Activated T-cell treated with anti-CD3 and anti-CD28 coated beads, Interleukin-2, amount 50 U/mL, for 72 hours (primary cell): ENCODE measurements around the gene KCNG1. TPM values are rescaled to one million over a fixed set of nuclear protein-coding genes. Genes with fewer than 3 reads are reported as not detected.

ENCODE experiments used
- ATAC-seq, 2 donors: fragments of 150-1000 bp; cut with Tn5 transposase; replicated peaks in 1 of 2; 2 replicates each; pipeline ENCODE4 v1.10.0; 2021; ENCODE audit warnings: moderate library complexity in 2 of 2, mild to moderate bottlenecking in 1 of 2
- DNase-seq, 2 donors: peaks; one replicate each; pipeline ENCODE4 v3.0.0; 2021 to 2022; ENCODE audit warnings: mixed read lengths in 1 of 2
- H3K27ac Mint-ChIP-seq: one replicate; pipeline ENCODE4 v1.8.0; 2022; ENCODE audit warnings: mild to moderate bottlenecking, moderate library complexity, mixed read lengths
- H3K27me3 Mint-ChIP-seq: one replicate; pipeline ENCODE4 v1.8.0; 2022; ENCODE audit warnings: low read depth, mixed read lengths
- H3K36me3 Mint-ChIP-seq, 2 donors: one replicate each; pipeline ENCODE4 v1.8.0; 2022; ENCODE audit warnings: mixed read lengths in 2 of 2, mild to moderate bottlenecking in 1 of 2; ENCODE audit not compliant: insufficient read depth in 2 of 2
- H3K4me1 Mint-ChIP-seq: one replicate; pipeline ENCODE4 v1.8.0; 2022; ENCODE audit warnings: low read depth, mixed read lengths
- H3K4me3 Mint-ChIP-seq, 2 donors: one replicate each; pipeline ENCODE4 v1.8.0; 2022; ENCODE audit warnings: mild to moderate bottlenecking in 2 of 2, mixed read lengths in 2 of 2, moderate library complexity in 2 of 2
- H3K9me3 Mint-ChIP-seq, 2 donors: one replicate each; pipeline ENCODE4 v1.8.0; 2022; ENCODE audit warnings: mixed read lengths in 2 of 2
- total RNA-seq, 2 donors: library from RNA; stranded (reverse); gene quantifications; one replicate each; pipeline ENCODE4 v1.2.3, GENCODE V29; 2022

Gene KCNG1
- total RNA-seq, result 1 to 10 TPM; 1.6 to 4.0 TPM

GRCh38 chr20:51022803-51023616, at the start of gene KCNG1:
KCNG1 (minus strand) TSS chr20:51023107; CDS start chr20:51010338, 12,769 bp downstream.
- ATAC-seq (peak; percentile 93 to 96), DNase-seq (peak; percentile 69 to 70)
- peak within 1 kb of the TSS; percentile 70 to 72 for H3K4me3 Mint-ChIP-seq
- no peak within 1 kb of the TSS for H3K27ac Mint-ChIP-seq
- no peaks in the 10 kb centered on the region for H3K9me3 Mint-ChIP-seq
- peaks cover 73% of the 10 kb centered on the region for H3K27me3 Mint-ChIP-seq
- H3K4me1 Mint-ChIP-seq, result peaks cover 13% of the 10 kb centered on the region
- H3K36me3 Mint-ChIP-seq, result no peaks in the 10 kb centered on the region

GRCh38 chr20:51070621-51071020, 47.7 kb upstream of the KCNG1 start:
- Mint-ChIP-seq H3K9me3 (peaks cover 2% of the 10 kb centered on the region in 2 donors), H3K4me3 (no peak overlapping the region), H3K4me1 (peaks cover 12% of the 10 kb centered on the region), H3K27ac (no peak overlapping the region), H3K36me3 (peaks cover 3% of the 10 kb centered on the region in 2 donors), H3K27me3 (peaks cover 72% of the 10 kb centered on the region)
- ATAC-seq, result no peak
- DNase-seq, result no peak

- ATAC-seq (no peak), DNase-seq (no peak)
- H3K9me3 Mint-ChIP-seq, result peaks cover 3% of the 10 kb centered on the region in 2 donors
- H3K27me3 Mint-ChIP-seq, result peaks cover 60% of the 10 kb centered on the region
- H3K4me3 Mint-ChIP-seq, result peak overlapping the region in 1 of 2 donors; percentile 13
- H3K27ac Mint-ChIP-seq, result no peak overlapping the region
- H3K36me3 Mint-ChIP-seq, result peaks cover 4 to 8% of the 10 kb centered on the region in 2 donors
- peaks cover 34% of the 10 kb centered on the region for H3K4me1 Mint-ChIP-seq
Measured at GRCh38 chr20:51067792-51068191, 44.9 kb upstream of the KCNG1 start.

GRCh38 chr20:51065615-51066014, 42.7 kb upstream of the KCNG1 start:
- DNase-seq, result no peak
- Mint-ChIP-seq H3K27me3 (peaks cover 38% of the 10 kb centered on the region), H3K36me3 (peaks cover 4 to 8% of the 10 kb centered on the region in 2 donors), H3K4me3 (no peak overlapping the region), H3K27ac (no peak overlapping the region), H3K4me1 (peaks cover 55% of the 10 kb centered on the region), H3K9me3 (peaks cover 3 to 8% of the 10 kb centered on the region in 2 donors)
- ATAC-seq, result no peak

GRCh38 chr20:51064137-51064536, 41.2 kb upstream of the KCNG1 start:
- H3K4me3 Mint-ChIP-seq, result peak overlapping the region; percentile 50 to 67
- peaks cover 65% of the 10 kb centered on the region for H3K4me1 Mint-ChIP-seq
- ATAC-seq (peak; percentile 57), DNase-seq (no peak)
- peaks cover 3 to 8% of the 10 kb centered on the region in 2 donors for H3K9me3 Mint-ChIP-seq
- peaks cover 4 to 8% of the 10 kb centered on the region in 2 donors for H3K36me3 Mint-ChIP-seq
- peaks cover 42% of the 10 kb centered on the region for H3K27me3 Mint-ChIP-seq
- peak overlapping the region; percentile 97 for H3K27ac Mint-ChIP-seq

GRCh38 chr20:51062065-51062464, 39.2 kb upstream of the KCNG1 start:
- ATAC-seq, result peak; percentile 74 to 79
- H3K27ac Mint-ChIP-seq, result peak overlapping the region; percentile 92
- peak; percentile 69 to 71 for DNase-seq
- H3K4me3 Mint-ChIP-seq, result peak overlapping the region; percentile 30 to 82
- H3K27me3 Mint-ChIP-seq, result peaks cover 49% of the 10 kb centered on the region
- peaks cover 3 to 8% of the 10 kb centered on the region in 2 donors for H3K9me3 Mint-ChIP-seq
- H3K36me3 Mint-ChIP-seq, result peaks cover 4 to 8% of the 10 kb centered on the region in 2 donors
- H3K4me1 Mint-ChIP-seq, result peaks cover 53% of the 10 kb centered on the region

- Mint-ChIP-seq H3K27ac (peak overlapping the region; percentile 92), H3K27me3 (peaks cover 50% of the 10 kb centered on the region), H3K4me3 (peak overlapping the region; percentile 30 to 82), H3K36me3 (peaks cover 4 to 8% of the 10 kb centered on the region in 2 donors), H3K4me1 (peaks cover 53% of the 10 kb centered on the region), H3K9me3 (peaks cover 3 to 8% of the 10 kb centered on the region in 2 donors)
- ATAC-seq, result peak; percentile 20 to 37
- DNase-seq, result no peak
Measured at GRCh38 chr20:51061418-51062045, 38.6 kb upstream of the KCNG1 start.

- ATAC-seq (no peak), DNase-seq (no peak)
- Mint-ChIP-seq H3K36me3 (peaks cover 2 to 4% of the 10 kb centered on the region in 2 donors), H3K9me3 (peaks cover 0 to 5% of the 10 kb centered on the region in 2 donors), H3K27me3 (peaks cover 45% of the 10 kb centered on the region), H3K4me1 (peaks cover 53% of the 10 kb centered on the region), H3K27ac (no peak overlapping the region), H3K4me3 (no peak overlapping the region)
Measured at GRCh38 chr20:51060301-51060700, 37.4 kb upstream of the KCNG1 start.

GRCh38 chr20:51059862-51060261, 37.0 kb upstream of the KCNG1 start:
- no peak overlapping the region for H3K27ac Mint-ChIP-seq
- no peak overlapping the region for H3K4me3 Mint-ChIP-seq
- peaks cover 52% of the 10 kb centered on the region for H3K4me1 Mint-ChIP-seq
- H3K9me3 Mint-ChIP-seq, result peaks cover 0 to 5% of the 10 kb centered on the region in 2 donors
- peaks cover 2 to 4% of the 10 kb centered on the region in 2 donors for H3K36me3 Mint-ChIP-seq
- no peak for DNase-seq
- H3K27me3 Mint-ChIP-seq, result peaks cover 45% of the 10 kb centered on the region
- ATAC-seq, result no peak

- DNase-seq (no peak), ATAC-seq (no peak)
- Mint-ChIP-seq H3K4me1 (peaks cover 33% of the 10 kb centered on the region), H3K9me3 (peaks cover 0 to 5% of the 10 kb centered on the region in 2 donors), H3K4me3 (no peak overlapping the region), H3K27ac (no peak overlapping the region), H3K36me3 (no peaks in the 10 kb centered on the region), H3K27me3 (peaks cover 60% of the 10 kb centered on the region)
Measured at GRCh38 chr20:51058017-51058416, 35.1 kb upstream of the KCNG1 start.

- Mint-ChIP-seq H3K36me3 (no peaks in the 10 kb centered on the region), H3K27ac (no peak overlapping the region), H3K4me3 (no peak overlapping the region), H3K27me3 (peaks cover 91% of the 10 kb centered on the region), H3K4me1 (no peaks in the 10 kb centered on the region), H3K9me3 (peaks cover 0 to 1% of the 10 kb centered on the region in 2 donors)
- ATAC-seq (no peak), DNase-seq (no peak)
Measured at GRCh38 chr20:51054233-51054632, 31.3 kb upstream of the KCNG1 start.

- no peaks in the 10 kb centered on the region for H3K4me1 Mint-ChIP-seq
- H3K4me3 Mint-ChIP-seq, result no peak overlapping the region
- H3K27me3 Mint-ChIP-seq, result peaks cover 82% of the 10 kb centered on the region
- ATAC-seq (no peak), DNase-seq (no peak)
- H3K9me3 Mint-ChIP-seq, result peaks cover 0 to 3% of the 10 kb centered on the region in 2 donors
- no peaks in the 10 kb centered on the region for H3K36me3 Mint-ChIP-seq
- no peak overlapping the region for H3K27ac Mint-ChIP-seq
Measured at GRCh38 chr20:51050531-51051075, 27.7 kb upstream of the KCNG1 start.
